Raji (cell line): Measurements from ENCODE around the gene C11orf54.

Experiments
- POLR2A ChIP-seq: IDR thresholded peaks from 2 replicates; pipeline ENCODE4 v1.6.1; 2011; ENCODE audit warnings: low read depth, low read length, control low read depth; ENCODE audit not compliant: insufficient read depth

Gene C11orf54

DNA sequence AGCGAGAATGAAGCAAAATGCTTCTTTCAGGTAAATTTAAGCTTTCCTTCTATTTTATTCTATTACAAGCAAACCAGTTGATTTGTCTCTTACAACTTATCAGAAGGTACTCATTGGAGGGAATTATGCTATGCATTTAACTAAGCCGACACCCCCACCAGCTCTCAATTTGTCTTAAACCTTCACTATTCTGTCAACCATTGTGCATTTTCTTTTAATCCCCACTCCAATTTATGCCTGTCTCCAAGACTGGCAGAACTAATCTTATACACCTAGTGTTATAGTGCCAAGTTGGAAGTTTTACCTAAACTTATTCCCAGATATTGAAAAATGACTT, 12.7 kb upstream of the C11orf54 start:
- no peak for TF ChIP-seq POLR2A

DNA sequence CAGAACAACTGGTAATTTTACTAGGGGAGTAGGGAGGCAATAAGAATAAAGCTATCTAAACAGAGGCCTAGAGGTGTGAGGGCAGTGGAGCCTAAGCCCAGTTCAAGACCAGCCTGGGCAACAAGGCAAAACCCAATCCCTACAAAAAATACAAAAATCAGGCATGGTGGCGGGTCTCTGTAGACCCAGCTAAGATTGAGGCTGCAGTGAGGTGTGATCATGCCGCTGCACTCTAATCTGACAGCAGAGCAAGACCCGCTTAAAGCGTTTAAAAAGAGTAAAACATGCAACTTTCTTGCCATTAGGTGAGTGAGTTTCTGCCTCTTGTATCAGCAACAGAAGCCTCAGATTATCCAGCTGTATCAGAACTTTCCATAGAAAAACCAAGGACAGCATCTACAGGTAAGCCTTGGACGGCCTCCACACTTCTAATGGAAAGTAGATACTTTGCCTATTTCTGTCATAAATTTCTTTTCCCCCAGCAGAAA, 12.3 kb upstream of the C11orf54 start:
- TF ChIP-seq POLR2A: no peak

DNA sequence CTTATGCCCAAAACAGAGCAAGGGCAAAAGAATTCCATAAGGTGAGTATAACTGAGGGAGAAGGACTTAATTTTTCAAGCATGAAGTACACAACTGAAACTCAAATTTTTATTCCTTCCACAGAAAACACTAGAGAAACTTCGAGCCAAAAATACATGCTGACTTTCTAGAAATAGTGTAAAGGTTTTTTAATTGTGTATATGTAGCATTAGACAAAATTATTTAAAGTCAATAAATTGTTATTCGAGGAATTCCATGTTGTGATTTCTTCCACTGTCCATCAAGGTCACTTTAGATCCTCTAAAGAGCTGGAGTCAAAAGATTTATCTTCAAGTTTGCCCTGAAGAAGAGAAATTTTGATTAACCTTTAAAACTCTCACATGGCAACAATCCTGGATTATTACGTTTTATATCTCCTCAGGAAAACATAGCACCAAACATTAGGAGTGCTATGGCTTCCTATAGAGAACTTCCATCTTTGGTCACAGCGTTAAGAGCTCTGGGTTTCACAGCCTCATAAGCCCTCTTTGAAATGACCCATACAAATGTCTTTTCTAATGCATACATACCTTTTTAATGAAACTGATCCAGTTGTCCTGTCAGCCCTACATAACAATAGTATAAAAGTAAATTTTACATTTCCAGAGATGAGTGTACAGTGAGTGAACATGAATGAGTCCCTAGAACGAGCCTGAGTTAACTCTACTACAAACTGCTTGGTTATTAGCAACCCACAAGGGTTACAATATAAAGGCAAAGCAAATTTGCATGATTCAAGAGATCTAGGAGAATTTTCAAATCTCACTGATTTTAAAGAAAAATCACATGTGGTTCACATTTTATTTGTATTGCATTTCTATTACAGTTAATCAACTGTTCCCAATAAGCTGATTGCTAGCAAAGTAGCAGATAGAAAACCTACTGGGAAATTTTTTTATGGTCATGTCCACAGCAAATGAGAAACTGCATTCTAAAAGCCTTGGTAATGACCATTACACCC, 11.1 kb upstream of the C11orf54 start:
- TF ChIP-seq POLR2A: no peak

DNA sequence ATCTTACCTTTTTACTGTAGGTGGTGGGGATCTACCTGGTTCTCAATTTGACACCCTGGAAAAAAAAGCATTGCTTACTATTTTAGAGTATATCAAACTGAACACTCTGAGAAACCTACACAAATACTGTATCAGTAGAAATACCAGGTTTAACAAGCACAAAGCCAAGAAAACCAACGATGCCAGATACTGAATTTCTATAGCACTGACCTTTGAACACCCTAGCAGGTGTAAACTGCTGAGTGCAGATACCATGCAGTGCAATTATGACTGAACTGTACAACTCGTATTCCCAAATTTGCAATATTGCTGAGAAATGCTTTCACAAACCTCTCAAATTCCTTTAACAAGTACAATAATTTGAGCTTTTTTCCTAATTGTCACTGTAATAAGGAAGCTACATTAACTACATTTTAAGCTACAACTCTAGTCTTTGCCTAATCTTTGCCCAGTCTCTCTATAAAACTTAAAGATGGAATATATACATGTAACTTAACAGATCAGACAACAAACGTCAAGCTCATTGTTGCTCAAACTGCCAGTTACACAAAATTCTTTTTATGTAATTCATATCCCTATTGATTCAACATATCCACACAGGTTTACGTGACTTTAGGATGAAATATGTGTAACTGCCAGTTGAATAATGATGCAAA, 9.1 kb upstream of the C11orf54 start:
- TF ChIP-seq POLR2A: no peak

DNA sequence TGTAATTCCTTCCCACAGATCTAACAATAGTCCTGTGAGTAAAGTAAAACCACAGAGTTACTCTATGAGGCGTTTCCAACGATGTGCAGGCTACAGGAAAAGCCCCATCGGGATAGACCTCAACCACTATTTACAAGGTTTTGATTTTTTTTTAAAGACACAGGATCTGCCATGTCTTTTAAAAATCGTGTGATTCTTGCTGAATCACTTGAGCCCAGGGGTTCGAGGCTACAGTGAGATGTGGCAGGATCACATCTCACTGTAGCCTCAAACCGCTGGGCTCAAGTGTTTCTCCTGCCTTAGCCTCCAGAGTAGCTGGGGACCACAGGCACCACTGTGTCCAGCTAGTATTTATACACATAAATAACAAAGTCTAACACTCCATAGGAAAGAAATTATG, 8.0 kb upstream of the C11orf54 start:
- no peak for TF ChIP-seq POLR2A

DNA sequence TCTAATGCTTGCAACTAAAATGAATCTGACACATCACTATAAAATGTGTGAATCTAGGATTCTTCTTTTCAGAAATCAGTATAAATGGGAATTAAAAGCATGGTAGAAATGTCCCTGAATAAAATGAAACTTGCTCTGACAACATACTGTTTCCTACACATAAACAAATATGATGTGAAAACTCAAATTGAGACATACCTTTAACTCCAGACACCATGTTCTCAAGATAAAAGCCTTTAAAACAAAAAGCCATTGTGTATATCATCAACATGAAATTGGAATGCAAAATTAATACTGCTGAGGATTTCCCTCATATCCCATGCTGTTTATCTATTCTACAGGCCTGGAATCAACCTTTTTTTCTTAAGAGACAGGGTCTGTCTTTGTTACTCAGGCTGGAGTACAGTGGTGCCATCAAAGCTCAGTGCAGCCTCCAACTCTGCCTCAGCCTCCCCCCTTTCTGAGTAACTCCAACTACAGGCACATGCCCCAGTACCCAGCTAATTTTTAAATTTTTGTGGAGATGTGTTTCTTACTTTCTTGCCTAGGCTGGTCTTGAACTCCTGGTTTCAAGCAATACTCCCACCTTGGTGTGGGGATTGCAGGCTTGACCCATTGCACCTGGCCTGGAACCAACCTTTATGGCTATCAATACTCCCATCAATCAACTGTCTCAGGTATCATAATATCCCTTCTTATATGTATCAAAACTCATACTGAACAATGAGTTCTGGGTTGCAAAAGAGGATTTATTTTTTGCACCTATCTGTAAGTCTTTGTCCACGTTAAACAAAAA, 6.8 kb upstream of the C11orf54 start:
- TF ChIP-seq POLR2A: no peak

DNA sequence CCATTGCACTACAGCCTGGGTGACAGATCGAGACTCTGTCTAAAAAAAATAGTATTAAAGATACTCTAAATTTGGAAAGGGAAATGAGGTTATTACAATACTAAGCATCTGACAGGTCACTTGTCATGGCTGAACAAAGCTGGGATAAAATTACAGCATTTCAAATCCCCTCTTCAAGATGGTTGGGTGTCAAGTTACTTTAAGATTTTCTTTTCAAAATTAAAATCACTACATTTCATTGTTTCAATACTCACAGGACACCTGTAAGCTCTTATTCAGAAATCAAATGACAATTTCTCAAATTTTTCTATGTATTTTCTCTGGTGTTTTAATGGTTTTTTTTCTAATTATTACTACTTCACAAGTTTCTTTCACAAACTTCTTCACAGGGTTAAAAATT, 5.8 kb upstream of the C11orf54 start:
- no peak for TF ChIP-seq POLR2A

DNA sequence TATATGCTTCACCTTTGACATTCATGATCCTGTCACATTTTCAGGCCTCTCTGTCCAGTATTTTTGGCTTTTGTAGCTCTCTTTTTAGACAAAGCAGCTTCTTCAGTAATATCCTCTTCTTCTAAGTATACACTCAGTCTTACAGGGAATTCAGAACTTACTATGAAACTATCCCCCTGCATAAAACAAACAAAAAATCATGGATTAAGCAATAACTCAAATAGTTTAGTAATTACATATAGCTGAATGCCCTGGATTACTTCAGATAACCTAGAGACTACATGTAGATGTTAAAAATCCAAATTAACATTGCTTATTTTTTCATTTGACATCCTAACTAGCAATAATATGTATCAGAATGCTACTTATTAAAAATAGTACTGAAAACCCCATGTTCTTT, 5.3 kb upstream of the C11orf54 start:
- TF ChIP-seq POLR2A: no peak

DNA sequence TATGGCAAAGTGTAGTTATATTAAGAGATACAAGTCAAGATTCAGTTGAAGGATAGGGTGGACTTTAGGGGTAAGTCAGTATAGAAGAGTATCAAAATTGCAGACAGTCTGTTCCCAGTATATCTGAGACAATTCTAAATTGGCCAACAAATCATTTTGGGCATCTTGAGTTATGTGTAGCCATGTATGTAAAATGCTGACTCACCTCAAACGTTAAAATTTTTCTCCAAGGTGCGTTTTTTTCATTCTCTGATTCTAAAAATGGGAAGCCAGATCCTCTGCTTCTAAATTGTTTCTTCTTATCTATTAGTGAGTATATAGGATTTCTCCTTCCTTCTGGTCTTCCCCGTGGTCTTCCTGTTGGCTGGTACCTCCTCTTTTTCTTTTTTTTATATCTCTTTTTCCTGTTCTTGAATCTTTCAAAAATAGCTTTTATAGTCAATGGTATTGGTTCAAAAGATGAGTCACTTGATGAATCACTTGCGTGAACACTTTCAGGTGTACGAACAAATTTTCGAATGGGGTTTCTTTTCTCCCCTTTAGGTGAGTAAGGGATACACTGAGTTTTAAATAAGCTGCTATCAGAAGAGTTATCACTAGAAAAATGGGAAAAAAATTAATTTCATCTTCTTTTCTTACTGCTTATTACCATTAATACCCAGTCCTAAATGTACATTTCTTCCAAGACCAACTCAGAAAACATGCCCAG, 3.4 kb upstream of the C11orf54 start:
- no peak for TF ChIP-seq POLR2A

DNA sequence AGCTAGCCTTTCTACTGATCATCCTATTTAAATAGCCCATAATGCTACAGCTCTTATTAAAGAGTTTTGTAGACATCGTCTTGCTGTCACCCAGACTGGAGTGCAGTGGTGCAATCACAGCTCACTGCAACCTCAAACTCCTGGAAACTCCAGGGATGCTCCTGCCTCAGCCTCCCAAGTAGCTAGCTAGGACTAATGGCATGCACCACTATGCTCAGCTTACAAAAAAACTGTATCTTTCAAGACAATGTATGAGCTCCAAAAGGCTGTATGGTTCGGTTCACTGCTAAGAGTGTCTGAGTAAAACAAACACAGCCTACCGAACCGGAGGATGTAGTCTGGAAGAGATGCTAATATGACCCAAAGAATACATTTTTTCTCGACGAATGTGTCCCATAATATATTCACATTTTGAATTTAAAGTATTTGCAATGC, 2.8 kb upstream of the C11orf54 start:
- TF ChIP-seq POLR2A: no peak

DNA sequence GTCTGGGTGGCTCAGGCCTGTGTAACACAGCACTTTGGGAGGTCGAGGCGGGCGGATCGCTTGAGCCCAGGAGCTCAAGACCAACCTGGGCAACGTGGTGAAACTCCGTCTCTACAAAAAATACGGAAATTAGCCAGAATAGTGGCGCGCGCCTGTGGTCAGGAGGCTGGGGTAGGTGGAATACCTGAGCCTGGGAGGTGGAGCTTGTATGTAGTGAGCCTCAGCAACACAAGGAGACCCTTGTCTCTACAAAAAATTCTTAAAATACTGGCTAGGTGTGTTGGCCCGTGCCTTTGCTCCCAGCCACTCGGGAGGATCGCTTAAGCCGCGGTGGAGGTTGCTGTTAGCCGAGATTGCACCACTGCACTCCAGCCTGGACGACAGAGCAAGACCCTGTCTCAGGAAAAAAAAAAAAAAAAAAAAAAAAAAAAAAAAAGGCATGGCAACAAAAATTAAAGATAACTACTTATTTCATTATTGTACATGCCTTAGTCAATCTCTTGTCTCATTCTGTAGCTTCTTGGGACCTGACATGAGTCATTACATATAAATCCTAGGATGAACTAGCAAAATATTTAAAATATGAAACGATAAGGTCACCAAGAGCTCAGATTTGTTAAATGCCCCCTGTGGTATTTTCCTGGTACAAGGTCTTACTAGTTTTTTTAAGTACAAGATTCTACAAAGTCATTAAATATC, 1.3 kb upstream of the C11orf54 start:
- peak; percentile 38; the same call in 1 of the 2 replicates for TF ChIP-seq POLR2A

DNA sequence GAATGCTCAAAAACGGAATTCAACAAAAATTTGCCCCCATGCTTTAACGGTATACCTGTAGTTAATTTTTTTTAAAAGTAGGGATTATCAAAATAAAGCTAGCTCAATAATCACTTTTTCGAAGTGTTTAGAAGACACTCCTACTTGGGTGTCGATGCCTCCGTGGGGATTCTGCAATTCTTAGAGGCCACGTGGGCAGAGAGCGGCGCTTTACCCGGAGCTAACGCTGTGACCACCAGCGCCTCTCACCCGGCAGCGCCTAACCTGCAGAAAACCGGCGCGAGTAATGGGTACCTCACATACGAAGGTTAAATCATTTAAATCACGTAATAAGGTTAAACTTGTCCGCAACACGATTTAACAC, 760 bp upstream of the C11orf54 start:
- no peak for TF ChIP-seq POLR2A

DNA sequence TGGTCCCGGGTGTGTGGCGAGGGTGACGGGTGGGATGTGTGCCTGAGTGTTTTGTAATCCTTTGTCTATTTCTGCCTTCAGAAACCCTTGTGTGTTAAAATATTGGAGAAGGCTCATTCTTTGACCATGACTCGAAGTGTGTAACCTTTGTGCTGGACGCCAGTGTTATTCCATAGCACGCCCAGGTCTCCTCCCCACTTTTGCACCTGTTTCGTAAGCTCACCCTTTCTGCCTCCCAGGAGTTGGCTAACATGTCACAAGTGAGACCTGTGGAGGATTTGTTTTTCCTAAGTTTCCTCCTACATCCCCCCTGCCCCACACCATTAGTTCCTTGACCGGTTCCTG, 382 bp downstream of the C11orf54 start:
- no peak for TF ChIP-seq POLR2A

DNA sequence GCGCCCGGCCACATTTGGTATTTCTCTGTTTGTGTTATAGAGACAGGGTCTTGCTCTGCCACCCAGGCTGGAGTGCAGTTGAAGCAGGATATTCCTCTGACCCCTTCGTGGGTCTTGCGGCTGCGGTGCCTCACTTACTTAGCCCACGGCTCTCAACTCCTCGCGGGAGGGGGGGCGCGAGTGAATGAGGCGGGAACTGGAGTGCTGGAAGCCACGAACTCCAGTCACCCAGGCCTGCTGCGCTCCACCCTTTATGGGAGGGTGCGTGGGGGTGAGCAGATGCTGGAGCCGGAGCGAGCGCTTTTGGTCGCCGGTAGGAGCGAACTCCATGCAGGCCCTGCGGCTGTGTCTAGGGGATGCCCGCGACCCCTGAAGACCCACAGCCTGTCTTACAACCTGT, 1.8 kb downstream of the C11orf54 start:
- no peak for TF ChIP-seq POLR2A
